GM21737 (cell line): ENCODE results near the gene ZNF580.

Experiments
- ATAC-seq: cut with Tn5 transposase; IDR thresholded peaks from one replicate; pipeline ENCODE4 v1.9.1; 2021; ENCODE audit warnings: mild to moderate bottlenecking, moderate library complexity; ENCODE audit not compliant: unreplicated experiment

The ZNF580 gene

DNA sequence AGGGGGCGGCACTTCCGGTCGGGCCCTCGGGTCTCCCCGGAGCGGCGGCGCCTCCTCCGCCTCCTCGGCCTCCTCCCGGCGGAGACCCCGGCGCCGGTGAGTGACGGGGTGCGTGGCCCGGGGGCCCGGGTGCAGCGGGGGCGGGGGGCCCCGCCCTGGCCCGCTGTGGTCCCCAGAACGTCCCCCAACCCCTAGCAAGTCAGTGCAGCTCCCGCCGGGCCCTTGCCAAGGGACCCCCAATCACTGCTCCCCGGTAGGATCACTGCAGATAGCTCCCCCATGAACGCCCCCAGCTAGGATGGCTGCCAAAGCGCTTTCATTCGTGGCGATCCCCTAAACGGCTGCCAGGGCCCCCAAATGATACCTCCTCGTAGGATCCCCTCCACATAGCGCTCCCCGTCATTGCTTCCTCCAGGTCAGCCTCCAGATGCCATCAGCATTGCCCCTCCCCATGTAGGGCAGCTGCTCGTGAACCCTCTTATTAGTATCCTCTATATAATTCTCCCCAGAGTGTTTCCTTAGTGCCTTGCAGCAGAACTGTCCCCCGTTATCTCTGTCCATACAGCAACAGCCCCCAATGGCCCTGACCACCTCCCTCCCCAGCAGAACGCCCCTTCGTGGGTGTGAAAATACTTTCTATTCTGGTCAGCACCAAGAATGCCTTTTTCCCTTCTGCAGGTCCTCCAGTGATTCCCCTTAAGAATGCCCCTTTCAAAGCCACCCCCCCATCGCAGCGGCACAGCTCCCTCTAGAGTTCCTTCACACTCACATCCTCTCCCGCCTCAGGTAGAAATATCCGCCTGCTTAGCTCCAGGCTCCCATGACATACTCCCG is 34.9 kb upstream of the ZNF580 start, which contains the start of gene ZNF865:
Gene ZNF865, plus strand, starts transcription at position 11 of the 834 bp plus-strand sequence. CDS start 7,972 bp downstream, outside the sequence.
- ATAC-seq = peak; percentile 37

DNA sequence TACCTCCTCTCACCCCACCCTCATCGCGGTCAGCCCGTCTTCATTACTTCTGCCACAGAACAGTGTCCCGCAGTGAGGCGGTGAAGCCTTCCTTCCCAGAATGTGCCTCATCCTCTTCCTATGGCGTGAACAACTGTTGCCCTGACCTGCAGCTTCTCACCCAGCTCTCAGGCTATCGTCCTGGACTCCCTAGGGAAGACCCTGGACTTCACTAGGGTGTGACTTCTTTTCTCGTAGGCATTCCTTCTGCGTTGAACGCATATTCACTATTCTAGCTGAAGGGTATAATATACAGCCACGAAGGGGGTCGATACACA is 34.4 kb upstream of the ZNF580 start:
- no peak for ATAC-seq

DNA sequence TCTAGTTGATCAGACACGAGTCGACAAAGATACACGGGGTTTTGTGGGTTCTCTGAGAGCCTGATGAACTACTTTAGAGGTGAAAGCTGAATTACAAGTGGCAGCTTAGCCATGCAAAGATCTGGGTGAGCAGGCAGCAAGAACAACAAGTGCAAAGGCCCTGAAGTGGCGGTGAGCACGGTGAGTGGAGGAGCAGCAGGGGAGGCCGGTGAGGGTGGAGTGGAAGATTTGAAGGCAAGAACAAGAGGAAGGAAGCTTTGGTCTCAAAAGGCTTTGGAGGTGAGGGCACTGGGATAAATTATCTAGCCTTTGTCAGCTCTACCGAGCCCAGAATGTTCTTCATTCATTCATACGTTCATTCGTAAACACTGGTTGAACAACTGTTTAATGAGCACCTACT is 34.0 kb upstream of the ZNF580 start:
- no peak for ATAC-seq

DNA sequence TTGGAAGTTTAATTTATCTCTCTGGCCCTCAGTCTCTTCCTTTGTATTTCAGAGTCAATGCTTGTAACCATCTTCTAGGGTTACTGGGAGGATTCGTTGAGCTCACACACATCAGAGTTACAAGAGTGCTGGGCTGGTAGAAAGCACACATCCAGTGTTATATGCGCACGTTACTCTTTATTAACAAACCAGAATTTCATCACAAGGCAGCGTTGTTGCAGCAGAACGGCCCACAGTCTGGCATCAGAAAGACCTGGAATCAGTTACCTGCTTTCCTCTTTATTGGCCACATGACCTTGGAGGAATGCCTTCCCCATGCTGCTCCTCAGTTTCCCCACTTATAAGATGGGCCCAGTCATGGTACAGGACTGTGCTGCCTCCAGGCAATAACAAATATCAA is 31.5 kb upstream of the ZNF580 start:
- ATAC-seq = no peak

DNA sequence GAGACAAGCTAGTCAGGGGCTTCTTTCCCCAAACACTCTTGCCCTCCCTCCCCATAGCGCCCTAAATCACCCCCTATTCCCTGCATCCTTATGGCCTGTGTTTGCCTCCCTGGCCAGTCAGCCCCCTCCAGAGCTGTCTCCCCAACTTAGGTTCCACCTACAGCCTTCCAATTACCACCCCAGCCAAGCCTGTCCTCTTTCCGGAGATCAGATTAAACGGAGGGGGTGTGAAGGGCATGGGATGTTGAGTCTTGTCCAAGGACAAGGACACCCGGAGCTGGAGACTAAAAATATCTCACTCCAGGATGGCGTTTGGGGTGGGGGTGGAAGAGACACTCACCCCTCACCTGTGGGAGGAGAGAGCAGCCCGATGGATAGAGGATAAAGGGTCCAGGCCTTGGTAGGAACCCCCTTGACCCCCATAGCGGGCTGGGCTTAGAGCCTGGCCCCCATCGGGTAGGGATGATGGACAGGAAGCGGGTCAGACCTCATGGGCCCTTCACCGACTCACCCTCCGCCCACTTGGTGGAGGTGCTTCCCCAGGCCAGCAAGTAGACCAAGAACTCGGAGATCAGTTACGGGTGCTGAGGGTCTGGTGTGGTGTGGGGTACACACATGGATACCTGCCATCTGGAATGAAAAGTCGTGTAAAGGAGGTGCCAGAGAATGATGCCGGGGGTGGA is 29.4 kb upstream of the ZNF580 start:
- no peak for ATAC-seq

DNA sequence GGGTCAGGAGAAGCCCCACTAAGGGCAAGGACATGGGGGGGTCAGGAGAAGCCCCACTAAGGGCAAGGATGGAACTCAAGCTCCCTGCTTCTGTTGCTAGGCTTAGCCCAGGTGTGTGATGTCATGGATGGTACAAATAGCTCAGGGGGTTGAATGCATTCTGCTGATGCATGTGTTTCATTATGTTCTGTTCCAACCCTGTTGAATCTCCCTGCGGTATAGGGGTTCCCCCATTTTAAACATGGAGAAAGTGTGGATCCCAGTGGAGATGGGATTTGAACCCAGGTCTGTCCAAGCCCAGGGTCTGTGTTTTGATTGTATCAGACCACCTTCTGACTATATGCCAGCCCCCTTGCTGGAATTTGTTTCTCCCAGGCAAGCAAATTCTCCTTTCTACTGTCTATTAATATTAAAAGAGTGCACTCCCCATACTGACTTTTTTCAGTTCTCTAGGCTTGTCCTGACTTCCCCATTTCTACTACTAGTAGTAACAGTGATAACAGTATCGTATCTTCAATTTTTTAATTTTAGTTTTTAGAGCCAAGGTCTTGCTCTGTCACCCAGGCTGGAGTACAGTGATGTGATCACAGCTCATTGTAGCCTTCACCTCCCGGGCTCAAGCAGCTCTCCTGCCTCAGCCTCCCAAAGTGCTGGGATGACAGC is 28.7 kb upstream of the ZNF580 start:
- no peak for ATAC-seq

DNA sequence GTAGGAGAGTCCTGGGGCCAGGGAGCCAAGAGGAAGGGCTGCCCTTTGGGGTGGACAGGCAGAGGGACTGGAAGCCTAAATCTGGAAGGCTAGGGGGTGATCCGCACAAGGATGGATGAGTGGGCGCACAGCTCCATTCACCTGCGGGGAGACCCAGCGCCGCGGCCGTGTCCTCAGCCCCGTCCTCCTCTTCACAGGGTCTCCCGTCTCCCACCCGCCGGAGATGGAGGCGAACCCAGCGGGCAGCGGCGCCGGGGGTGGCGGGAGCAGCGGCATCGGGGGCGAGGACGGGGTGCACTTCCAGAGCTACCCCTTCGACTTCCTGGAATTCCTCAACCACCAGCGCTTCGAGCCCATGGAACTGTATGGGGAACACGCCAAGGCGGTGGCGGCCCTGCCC is 27.4 kb upstream of the ZNF580 start:
- no peak for ATAC-seq

DNA sequence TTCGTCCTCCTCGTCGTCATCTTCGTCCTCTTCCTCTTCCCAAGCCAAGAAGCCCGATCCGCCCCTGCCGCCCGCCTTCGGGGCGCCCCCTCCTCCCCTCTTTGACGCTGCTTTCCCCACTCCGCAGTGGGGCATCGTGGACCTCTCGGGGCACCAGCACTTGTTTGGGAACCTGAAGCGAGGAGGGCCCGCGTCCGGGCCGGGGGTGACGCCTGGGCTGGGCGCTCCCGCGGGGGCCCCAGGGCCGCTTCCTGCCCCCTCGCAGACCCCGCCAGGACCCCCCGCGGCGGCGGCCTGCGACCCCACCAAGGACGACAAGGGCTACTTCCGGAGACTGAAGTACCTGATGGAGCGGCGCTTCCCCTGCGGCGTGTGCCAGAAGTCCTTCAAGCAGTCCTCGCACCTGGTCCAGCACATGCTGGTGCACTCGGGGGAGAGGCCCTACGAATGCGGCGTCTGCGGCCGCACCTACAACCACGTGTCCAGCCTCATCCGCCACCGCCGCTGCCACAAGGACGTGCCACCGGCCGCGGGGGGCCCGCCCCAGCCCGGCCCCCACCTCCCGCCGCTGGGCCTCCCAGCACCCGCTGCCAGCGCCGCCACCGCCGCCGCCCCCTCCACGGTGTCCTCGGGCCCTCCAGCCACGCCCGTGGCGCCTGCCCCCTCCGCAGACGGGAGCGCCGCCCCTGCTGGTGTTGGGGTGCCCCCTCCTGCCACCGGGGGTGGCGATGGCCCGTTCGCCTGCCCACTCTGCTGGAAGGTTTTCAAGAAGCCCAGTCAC is 26.7 kb upstream of the ZNF580 start:
- ATAC-seq = no peak

DNA sequence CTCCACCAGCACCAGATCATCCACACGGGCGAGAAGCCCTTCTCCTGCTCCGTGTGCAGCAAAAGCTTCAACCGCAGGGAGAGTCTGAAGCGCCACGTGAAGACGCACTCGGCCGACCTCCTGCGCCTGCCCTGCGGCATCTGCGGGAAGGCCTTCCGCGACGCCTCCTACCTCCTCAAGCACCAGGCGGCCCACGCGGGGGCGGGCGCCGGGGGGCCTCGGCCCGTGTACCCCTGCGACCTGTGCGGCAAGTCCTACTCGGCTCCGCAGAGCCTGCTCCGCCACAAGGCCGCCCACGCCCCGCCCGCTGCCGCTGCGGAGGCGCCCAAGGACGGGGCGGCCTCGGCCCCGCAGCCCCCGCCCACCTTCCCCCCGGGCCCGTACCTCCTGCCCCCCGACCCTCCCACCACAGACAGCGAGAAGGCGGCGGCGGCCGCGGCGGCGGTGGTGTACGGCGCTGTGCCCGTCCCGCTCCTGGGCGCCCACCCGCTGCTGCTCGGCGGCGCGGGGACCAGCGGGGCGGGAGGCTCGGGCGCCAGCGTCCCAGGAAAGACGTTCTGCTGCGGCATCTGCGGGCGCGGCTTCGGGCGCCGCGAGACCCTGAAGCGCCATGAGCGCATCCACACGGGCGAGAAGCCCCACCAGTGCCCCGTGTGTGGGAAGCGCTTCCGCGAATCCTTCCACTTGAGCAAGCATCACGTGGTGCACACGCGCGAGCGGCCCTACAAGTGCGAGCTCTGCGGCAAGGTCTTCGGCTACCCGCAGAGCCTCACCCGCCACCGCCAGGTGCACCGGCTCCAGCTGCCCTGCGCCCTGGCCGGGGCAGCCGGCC is 25.9 kb upstream of the ZNF580 start:
- ATAC-seq = no peak

DNA sequence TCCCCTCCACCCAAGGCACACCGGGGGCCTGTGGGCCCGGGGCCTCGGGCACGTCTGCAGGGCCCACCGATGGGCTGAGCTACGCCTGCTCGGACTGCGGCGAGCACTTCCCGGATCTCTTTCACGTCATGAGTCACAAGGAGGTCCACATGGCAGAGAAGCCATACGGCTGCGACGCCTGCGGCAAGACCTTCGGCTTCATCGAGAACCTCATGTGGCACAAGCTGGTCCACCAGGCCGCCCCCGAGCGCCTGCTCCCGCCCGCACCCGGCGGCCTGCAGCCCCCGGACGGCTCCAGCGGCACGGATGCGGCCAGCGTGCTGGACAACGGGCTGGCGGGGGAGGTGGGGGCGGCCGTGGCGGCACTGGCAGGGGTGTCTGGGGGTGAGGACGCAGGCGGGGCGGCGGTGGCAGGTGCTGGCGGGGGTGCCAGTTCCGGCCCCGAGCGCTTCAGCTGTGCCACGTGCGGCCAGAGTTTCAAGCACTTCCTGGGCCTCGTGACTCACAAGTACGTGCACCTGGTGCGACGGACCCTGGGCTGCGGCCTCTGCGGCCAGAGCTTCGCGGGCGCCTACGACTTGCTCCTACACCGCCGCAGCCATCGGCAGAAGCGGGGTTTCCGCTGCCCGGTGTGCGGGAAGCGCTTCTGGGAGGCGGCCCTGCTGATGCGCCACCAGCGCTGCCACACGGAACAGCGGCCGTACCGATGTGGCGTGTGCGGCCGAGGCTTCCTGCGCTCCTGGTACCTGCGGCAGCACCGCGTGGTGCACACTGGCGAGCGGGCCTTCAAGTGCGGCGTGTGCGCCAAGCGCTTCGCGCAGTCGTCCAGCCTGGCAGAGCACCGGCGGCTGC is 25.0 kb upstream of the ZNF580 start:
- ATAC-seq = no peak

DNA sequence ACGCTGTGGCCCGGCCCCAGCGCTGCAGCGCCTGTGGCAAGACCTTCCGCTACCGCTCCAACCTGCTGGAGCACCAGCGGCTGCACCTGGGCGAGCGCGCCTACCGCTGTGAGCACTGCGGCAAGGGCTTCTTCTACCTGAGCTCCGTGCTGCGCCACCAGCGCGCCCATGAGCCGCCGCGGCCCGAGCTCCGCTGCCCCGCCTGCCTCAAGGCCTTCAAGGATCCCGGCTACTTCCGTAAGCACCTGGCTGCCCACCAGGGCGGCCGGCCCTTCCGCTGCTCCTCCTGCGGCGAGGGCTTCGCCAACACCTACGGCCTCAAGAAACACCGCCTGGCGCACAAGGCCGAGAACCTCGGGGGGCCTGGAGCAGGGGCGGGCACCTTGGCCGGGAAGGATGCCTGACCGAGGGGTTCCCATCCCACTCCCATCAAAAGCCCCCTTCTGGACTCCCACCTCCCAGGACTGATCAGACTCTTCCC is 24.4 kb upstream of the ZNF580 start:
- ATAC-seq = no peak

DNA sequence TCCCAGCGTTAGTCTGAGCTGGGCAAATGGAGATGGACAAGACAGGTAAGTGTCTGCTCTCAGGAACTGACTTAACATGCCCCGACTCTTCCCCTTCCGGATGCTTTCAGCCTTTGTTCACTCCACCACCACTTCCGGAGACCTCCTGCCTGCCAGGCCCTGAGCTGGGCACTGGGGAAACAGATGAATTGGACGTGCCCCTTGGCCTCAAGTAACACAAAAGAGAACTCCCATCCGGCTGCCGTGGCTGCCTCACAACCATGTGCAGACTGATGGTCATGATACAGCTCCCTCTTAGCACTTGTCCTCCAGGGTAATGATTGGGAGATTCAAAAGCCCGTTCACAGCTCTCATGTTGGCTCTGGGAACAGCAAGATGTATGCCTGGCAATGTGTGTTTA is 23.4 kb upstream of the ZNF580 start:
- no peak for ATAC-seq

DNA sequence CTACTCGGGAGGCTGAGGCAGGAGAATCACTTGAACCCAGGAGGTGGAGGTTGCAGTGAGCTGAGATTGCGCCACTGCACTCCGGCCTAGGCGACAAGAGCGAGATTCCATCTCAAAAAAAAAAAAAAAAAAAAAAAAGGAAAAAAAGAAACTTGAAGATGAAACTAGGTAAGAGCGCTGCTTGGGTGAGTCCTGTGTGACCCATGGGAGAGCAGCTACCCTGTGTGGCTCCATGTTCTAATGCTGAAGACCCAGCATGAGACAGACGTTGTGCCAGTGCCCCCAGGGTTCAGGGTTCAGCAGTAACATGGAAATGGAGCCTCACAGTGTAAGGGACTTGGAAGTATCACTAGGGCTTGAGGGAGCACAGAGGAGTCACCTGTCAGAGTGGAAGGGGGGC is 22.4 kb upstream of the ZNF580 start:
- no peak for ATAC-seq

DNA sequence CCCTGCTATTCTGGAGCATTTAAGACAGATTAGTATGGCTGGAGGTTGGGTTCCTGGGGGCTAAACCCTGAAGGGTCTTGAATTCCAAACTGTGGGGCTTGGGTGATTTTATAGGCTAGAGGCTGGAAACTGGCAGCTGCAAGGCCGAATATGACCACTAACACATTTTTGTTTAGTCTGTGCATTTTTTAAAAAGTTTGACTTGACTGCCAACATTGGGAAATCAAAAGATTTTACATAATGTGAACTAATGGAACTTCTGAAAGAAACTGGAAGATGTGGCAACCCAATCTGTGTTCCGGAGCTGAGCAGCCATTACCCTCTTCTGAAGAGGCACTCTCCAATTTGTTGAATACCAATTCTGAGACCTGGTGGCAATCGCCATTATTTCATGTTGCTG is 21.5 kb upstream of the ZNF580 start:
- ATAC-seq = no peak

DNA sequence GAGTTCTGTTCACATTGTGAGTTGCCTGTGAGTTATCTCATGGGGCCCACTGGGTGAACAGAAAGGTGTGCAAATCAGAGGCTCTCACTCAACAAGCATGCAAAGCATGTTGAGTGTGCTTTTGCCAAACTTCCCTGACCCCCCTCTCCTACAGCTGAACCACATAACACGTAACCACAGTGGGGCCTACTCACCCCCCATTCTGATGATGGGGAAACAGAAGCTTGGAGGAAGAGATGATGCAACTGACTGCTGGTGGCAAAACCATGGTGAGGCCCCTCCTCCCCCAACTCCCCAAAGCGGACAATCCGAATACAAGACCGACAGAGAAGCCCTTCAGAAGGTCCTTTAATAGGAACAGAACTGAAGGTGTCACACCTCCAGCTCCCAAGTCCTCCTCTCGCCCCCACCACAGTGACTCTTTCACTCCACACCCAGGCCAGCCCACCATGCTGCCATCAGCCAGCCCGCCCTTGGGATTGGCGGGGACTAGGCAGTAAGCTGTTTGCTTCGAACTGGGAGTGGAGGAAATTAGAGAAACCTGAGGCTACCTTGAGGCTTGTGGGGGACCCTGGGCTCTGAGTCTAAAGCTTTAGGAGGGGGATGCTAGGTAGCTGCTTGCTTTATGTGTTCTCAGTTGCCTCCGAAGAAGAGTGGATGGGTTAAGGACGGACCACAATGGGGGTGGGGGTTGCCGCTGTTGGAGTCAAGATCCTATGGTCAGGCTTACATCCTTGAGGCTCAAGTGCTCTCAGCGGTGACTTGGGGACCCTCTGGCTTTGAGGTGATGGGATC is 20.2 kb upstream of the ZNF580 start:
- no peak for ATAC-seq

DNA sequence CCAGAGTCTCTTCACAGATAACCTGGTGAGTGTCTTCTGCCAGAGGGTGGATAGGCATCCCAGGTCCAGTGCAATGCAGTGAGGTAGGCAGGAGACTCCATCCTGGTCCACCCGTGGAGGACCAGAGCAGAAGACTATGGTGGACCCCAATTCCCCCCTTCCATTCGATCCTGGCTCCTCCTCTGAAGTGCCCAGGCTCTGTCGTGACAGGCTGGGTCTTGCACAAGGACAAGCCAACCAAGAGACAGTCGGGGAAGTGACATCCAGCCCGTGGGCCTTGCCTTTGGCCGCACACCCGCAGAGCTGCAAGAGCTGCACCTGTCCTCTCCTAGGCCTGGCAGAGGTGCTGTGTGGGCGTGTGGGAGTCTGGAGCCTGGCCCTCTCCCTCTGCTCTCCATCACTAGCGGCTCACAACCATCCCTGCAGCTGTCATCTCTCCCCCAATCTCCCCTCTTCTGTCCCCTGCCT is 19.6 kb upstream of the ZNF580 start:
- ATAC-seq = no peak

DNA sequence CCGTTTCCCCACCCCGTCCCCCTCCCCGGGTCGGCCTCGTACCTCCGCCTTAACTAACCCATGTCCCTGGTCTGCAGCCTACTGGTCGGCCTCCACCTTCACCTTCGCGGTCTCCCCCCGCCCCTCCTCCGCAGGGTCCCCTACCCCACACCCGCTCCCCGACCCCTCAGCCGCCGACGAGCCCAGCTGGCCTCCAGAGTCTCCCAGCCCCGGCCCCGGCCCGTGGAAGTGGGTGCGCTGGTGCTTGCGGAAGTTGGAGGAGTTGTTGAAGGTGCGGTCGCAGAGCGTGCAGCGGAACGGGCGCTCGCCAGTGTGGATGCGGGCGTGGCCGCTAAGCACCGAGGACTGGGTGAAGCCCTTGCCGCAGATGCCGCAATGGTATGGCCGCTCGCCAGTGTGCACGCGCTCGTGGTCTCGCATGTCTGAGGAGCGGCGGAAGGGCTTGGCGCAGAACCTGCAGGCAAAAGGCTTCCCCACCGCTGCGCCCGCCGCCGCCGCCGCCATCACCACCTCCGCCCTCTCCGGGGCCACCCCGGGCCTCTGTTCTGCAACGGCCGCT is 19.1 kb upstream of the ZNF580 start:
- ATAC-seq = no peak
